Right lobe of liver (tissue), 4 donors: Measurements from ENCODE around the gene ZNF827.

Experiments
- CTCF ChIP-seq, 4 donors: fragments of 200-600 bp in 3 of 4; fragments of 450-650 bp in 1 of 4; IDR thresholded peaks; one replicate each; pipeline versions ENCODE4 v1.5.1 to v1.8.0; 2016 to 2022; ENCODE audit warnings: antibody characterized with exemption in 4 of 4, mild to moderate bottlenecking in 2 of 4
- POLR2A ChIP-seq: fragments of 450-650 bp; IDR thresholded peaks from one replicate; pipeline ENCODE4 v1.6.1; 2017; ENCODE audit warnings: antibody characterized with exemption, mild to moderate bottlenecking
- donor health status: DM: no; HTN: no; CAD: no.
- donor health status: DM: no; HTN: no; CAD: no.
- donor health status: DM: no; HTN: yes; CAD: no.

DNA sequence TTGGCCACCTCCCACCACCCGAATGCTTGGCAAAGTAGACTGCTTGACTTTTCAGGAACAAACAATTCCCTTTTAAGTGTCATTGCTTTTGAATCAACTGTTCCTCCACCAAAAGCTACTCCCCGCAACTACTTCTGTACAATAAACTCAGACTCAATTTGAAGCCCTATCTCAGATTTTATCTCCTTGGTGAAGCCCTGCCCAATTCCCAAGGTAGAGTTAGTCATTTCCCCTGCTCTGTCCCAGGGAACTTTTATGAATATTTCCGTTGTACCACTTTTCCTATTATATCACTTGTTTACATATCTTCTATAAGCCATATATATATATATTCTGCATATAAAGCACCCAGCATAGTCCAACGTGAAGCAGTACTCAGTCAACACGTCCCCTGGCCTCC is 155.9 kb downstream of the ZNF827 start:
- TF ChIP-seq POLR2A (no peak), CTCF (IDR thresholded peaks at IDR 0.05) (no peak)
